NCI-H82 treated with DMSO at 0.1 percent for 48 hours (cell line): ENCODE data around the gene CAPG.

ENCODE experiments used
- DNase-seq: peaks from one replicate; lab custom pipeline; 2025; ENCODE audit not compliant: unreplicated experiment; lab: John Stamatoyannopoulos, UW

The CAPG gene

GRCh38 chr2:85439025-85439472 lies 28.9 kb upstream of the CAPG start:
- DNase-seq: no peak

GRCh38 chr2:85438201-85439024 lies 28.2 kb upstream of the CAPG start:
- DNase-seq: peak; percentile 32

GRCh38 chr2:85437488-85438200 lies 27.5 kb upstream of the CAPG start:
- peak; percentile 80 for DNase-seq

- DNase-seq: no peak
Measured at GRCh38 chr2:85436836-85437487, 26.8 kb upstream of the CAPG start.

GRCh38 chr2:85435981-85436835 lies 26.0 kb upstream of the CAPG start:
- DNase-seq: no peak

GRCh38 chr2:85435220-85435958 lies 25.2 kb upstream of the CAPG start:
- no peak for DNase-seq

GRCh38 chr2:85434696-85435095 lies 24.5 kb upstream of the CAPG start:
- no peak for DNase-seq

GRCh38 chr2:85433511-85434089 lies 23.4 kb upstream of the CAPG start:
- peak; percentile 56 for DNase-seq

GRCh38 chr2:85431570-85432205 lies 21.5 kb upstream of the CAPG start:
- DNase-seq: no peak

- DNase-seq: no peak
Measured at GRCh38 chr2:85430752-85431569, 20.8 kb upstream of the CAPG start.

- DNase-seq: no peak
Measured at GRCh38 chr2:85429924-85430289, 19.7 kb upstream of the CAPG start.

- DNase-seq: no peak
Measured at GRCh38 chr2:85429213-85429923, 19.2 kb upstream of the CAPG start.

GRCh38 chr2:85428343-85428881 lies 18.2 kb upstream of the CAPG start:
- DNase-seq: peak; percentile 12

- no peak for DNase-seq
Measured at GRCh38 chr2:85427300-85427835, 17.2 kb upstream of the CAPG start.

- no peak for DNase-seq
Measured at GRCh38 chr2:85425588-85425987, 15.4 kb upstream of the CAPG start.

- DNase-seq: peak; percentile 46
Measured at GRCh38 chr2:85423525-85423924, 13.4 kb upstream of the CAPG start.

GRCh38 chr2:85422072-85422457 lies 11.9 kb upstream of the CAPG start:
- no peak for DNase-seq
